ENCODE measurements around the gene MED29.

DNA sequence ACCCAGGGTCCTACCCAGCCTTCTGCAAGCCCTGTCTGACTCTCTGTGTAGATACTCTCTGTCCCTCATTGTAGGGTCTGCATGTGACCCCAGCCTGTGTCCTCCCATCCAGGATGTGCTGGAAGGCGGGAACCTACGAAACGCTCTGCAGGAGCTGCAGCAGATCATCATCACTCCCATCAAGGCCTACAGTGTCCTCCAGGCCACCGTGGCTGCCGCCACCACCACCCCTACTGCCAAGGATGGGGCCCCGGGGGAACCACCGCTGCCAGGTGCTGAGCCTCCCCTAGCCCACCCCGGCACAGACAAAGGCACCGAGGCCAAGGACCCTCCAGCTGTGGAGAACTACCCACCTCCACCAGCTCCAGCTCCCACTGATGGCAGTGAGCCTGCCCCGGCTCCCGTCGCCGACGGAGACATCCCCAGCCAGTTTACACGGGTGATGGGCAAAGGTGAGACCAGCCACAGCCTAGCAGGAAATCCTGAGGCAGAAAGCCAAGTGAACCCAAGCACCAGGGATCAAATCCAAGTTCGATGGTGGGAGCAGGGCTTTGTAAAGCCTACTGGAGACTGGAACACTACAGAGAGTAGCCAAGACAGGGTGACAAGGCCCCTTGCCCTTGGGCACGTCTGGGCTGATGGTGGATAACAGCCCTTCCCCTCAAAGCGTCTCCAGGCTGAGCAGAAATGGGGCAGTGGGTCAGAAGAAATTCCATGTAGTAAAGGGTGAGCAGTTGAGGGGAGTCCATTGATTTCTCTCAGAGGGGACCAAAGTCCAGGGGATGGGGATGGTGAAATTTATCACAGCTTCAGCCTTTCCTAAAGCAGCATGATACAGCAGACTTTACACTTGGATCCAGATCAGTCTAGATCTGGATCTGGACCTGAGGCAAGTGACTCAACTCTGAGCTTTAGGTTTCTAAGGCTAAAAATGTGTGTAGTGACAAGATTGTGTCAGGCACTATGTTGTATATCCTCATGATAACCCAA, 13.5 kb upstream of the MED29 start:
- TF ChIP-seq, protein P1, sequence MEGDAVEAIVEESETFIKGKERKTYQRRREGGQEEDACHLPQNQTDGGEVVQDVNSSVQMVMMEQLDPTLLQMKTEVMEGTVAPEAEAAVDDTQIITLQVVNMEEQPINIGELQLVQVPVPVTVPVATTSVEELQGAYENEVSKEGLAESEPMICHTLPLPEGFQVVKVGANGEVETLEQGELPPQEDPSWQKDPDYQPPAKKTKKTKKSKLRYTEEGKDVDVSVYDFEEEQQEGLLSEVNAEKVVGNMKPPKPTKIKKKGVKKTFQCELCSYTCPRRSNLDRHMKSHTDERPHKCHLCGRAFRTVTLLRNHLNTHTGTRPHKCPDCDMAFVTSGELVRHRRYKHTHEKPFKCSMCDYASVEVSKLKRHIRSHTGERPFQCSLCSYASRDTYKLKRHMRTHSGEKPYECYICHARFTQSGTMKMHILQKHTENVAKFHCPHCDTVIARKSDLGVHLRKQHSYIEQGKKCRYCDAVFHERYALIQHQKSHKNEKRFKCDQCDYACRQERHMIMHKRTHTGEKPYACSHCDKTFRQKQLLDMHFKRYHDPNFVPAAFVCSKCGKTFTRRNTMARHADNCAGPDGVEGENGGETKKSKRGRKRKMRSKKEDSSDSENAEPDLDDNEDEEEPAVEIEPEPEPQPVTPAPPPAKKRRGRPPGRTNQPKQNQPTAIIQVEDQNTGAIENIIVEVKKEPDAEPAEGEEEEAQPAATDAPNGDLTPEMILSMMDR (conservative IDR thresholded peaks at IDR 0.05; ENCODE audit: low read depth, low read length), result no peak
- TF ChIP-seq EZH2 (IDR thresholded peaks at IDR 0.05; ENCODE audit: low read length, unreplicated experiment) (no peak), EZH2phosphoT487 (IDR thresholded peaks at IDR 0.05; ENCODE audit: borderline replicate concordance, low read length) (no peak)

All from PC-3 (cell line).